HL-60 (cell line): Measurements from ENCODE around the gene TOP3A.

Source experiments
- TF ChIP-seq, protein P1 (sequence below): IDR thresholded peaks from 2 replicates; pipeline ENCODE4 v1.6.1; 2012; ENCODE audit warnings: low read depth; ENCODE audit not compliant: insufficient replicate concordance
- TF ChIP-seq, protein P2 (sequence below): IDR thresholded peaks from one replicate; pipeline ENCODE4 v1.5.1; 2011; ENCODE audit warnings: low read length, control low read depth, inconsistent platforms; ENCODE audit not compliant: insufficient read depth

DNA sequence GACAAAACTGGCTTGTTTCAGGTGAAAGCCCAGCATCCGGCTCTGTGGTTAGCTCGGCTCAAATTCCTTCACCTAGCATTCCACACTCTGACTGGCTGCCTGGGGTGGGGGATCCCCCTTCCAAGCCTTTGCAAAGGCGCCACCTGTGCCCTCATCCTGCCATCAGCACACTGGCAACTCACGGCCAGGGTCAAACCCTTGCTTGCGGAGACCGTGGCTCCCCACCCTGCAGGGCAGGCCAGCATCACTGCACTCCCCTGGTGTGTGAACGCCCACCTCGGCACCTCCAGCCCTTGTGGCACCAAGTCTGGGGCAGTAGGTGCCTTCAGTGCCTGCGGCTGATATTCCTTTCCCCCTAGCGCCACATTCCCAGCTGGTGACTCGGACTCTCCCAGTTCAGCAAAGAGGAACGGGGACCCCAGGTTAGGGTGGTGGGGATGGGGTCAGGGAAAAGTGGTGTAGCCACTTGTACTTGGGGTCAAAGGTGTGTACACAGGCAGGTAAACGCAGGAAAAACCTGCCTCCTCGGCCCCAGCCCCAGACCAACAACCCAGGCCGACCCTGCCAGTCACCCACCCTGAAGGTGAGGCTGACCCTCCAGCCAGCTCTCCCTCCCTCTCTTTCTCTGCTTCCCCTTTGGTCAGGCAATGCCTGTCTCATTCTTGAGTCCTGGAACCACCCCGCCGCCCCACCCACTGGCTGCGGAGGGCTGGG lies 57.4 kb downstream of the TOP3A start:
- TF ChIP-seq, protein P1, sequence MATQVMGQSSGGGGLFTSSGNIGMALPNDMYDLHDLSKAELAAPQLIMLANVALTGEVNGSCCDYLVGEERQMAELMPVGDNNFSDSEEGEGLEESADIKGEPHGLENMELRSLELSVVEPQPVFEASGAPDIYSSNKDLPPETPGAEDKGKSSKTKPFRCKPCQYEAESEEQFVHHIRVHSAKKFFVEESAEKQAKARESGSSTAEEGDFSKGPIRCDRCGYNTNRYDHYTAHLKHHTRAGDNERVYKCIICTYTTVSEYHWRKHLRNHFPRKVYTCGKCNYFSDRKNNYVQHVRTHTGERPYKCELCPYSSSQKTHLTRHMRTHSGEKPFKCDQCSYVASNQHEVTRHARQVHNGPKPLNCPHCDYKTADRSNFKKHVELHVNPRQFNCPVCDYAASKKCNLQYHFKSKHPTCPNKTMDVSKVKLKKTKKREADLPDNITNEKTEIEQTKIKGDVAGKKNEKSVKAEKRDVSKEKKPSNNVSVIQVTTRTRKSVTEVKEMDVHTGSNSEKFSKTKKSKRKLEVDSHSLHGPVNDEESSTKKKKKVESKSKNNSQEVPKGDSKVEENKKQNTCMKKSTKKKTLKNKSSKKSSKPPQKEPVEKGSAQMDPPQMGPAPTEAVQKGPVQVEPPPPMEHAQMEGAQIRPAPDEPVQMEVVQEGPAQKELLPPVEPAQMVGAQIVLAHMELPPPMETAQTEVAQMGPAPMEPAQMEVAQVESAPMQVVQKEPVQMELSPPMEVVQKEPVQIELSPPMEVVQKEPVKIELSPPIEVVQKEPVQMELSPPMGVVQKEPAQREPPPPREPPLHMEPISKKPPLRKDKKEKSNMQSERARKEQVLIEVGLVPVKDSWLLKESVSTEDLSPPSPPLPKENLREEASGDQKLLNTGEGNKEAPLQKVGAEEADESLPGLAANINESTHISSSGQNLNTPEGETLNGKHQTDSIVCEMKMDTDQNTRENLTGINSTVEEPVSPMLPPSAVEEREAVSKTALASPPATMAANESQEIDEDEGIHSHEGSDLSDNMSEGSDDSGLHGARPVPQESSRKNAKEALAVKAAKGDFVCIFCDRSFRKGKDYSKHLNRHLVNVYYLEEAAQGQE: no peak
- TF ChIP-seq, protein P2, sequence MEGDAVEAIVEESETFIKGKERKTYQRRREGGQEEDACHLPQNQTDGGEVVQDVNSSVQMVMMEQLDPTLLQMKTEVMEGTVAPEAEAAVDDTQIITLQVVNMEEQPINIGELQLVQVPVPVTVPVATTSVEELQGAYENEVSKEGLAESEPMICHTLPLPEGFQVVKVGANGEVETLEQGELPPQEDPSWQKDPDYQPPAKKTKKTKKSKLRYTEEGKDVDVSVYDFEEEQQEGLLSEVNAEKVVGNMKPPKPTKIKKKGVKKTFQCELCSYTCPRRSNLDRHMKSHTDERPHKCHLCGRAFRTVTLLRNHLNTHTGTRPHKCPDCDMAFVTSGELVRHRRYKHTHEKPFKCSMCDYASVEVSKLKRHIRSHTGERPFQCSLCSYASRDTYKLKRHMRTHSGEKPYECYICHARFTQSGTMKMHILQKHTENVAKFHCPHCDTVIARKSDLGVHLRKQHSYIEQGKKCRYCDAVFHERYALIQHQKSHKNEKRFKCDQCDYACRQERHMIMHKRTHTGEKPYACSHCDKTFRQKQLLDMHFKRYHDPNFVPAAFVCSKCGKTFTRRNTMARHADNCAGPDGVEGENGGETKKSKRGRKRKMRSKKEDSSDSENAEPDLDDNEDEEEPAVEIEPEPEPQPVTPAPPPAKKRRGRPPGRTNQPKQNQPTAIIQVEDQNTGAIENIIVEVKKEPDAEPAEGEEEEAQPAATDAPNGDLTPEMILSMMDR: no peak
